Measurements from ENCODE around the gene RAB33B.

The RAB33B gene

GRCh38 chr4:139453041-139453370 lies 915 bp upstream of the RAB33B start:
- H3K4me3 ChIP-seq (ENCODE audit: control insufficient read depth, low read depth, low read length) = peak overlapping the region; percentile 93
- peak; percentile 29 for TF ChIP-seq CTCF (IDR thresholded peaks at IDR 0.05; ENCODE audit: control insufficient read depth, insufficient read depth, low read depth, low read length, missing control alignments)
- DNase-seq (ENCODE audit: low read depth) = peak; percentile 11

- TF ChIP-seq CTCF (IDR thresholded peaks at IDR 0.05; ENCODE audit: control insufficient read depth, insufficient read depth, low read depth, low read length, missing control alignments) = no peak
- peak; percentile 89 for DNase-seq (ENCODE audit: low read depth)
- peak overlapping the region; percentile 93 for H3K4me3 ChIP-seq (ENCODE audit: control insufficient read depth, low read depth, low read length)
Measured at GRCh38 chr4:139453371-139454110, 380 bp upstream of the RAB33B start.

GRCh38 chr4:139455126-139455538 lies 1.2 kb downstream of the RAB33B start:
- H3K4me3 ChIP-seq (ENCODE audit: control insufficient read depth, low read depth, low read length) = peak overlapping the region; percentile 93
- DNase-seq (ENCODE audit: low read depth) = no peak
- TF ChIP-seq CTCF (IDR thresholded peaks at IDR 0.05; ENCODE audit: control insufficient read depth, insufficient read depth, low read depth, low read length, missing control alignments) = no peak

GRCh38 chr4:139457318-139457717 lies 3.4 kb downstream of the RAB33B start:
- no peak for DNase-seq (ENCODE audit: low read depth)
- H3K4me3 ChIP-seq (ENCODE audit: control insufficient read depth, low read depth, low read length) = no peak overlapping the region
- no peak for TF ChIP-seq CTCF (IDR thresholded peaks at IDR 0.05; ENCODE audit: control insufficient read depth, insufficient read depth, low read depth, low read length, missing control alignments)

GRCh38 chr4:139458543-139458942 lies 4.6 kb downstream of the RAB33B start:
- no peak for DNase-seq (ENCODE audit: low read depth)
- no peak overlapping the region for H3K4me3 ChIP-seq (ENCODE audit: control insufficient read depth, low read depth, low read length)
- TF ChIP-seq CTCF (IDR thresholded peaks at IDR 0.05; ENCODE audit: control insufficient read depth, insufficient read depth, low read depth, low read length, missing control alignments) = no peak

GRCh38 chr4:139458999-139459398 lies 5.1 kb downstream of the RAB33B start:
- TF ChIP-seq CTCF (IDR thresholded peaks at IDR 0.05; ENCODE audit: control insufficient read depth, insufficient read depth, low read depth, low read length, missing control alignments) = no peak
- no peak overlapping the region for H3K4me3 ChIP-seq (ENCODE audit: control insufficient read depth, low read depth, low read length)
- no peak for DNase-seq (ENCODE audit: low read depth)

All from AG09309 (cell line).